H54 (cell line): Measurements from ENCODE around the gene MEX3A.
A peak's percentile ranks its signal among the peaks of the same experiment; 100 is the strongest.
"Not testable (repeated sequence)": the region's sequence is repeated elsewhere in the genome, so short reads cannot be mapped to it uniquely, and the experiment has no call there.

Experiments used
- DNase-seq: peaks from one replicate; pipeline ENCODE4 v3.0.0; 2011; ENCODE audit warnings: low spot score, mixed read lengths; ENCODE audit not compliant: insufficient read length
- FAIRE-seq: peaks from 3 replicates; lab custom pipeline; 2011; peaks lifted over from hg19 to GRCh38; lab: Jason Lieb, UNC
- POLR2A ChIP-seq: IDR thresholded peaks from 2 replicates; pipeline ENCODE4 v1.6.1; 2011; ENCODE audit warnings: low read depth, mild to moderate bottlenecking, low read length

MEX3A gene

DNA sequence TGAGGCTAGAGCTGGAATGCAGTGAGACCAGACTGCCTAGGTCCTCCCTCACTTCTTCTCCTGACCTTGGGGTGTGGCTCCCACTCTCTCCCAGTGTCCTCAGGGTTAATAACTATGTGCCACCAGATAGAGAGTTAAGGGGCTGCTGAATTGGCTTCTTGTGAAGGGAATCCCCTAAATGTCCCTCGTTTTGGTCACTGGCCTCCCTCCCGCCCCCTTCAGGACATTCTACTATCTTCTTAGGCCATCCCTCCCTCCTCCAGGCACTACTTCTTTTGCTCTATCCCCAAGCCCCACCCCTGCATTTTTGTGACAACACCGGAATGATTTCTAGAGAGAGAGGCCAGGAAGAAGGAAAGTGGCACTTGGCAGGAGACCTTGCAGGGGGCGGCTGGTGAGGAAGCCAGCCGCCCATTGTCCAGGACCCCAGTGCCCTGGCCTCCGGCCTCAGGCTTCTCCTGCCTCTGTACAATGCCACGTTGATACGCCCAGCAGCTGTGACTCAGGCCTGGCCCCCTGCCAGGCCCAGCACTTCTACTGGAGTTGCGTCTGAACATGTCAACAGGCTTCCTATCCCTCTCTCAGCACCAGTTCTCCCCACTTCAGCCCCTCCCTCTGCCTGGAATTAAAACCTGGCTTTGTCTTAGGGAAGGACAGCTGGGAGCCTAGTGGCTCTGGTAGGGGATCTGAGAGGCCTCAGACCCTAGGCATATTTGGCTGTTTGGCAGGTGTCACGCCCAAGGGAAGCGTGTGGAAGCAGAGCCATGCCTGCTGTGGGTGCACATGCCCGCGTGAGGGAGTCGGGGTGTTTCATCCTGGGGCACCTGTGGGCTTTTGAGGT is 41.3 kb upstream of the MEX3A start:
- DNase-seq (peak; percentile 69), FAIRE-seq (no peak)
- TF ChIP-seq POLR2A, result 0 out of 2 replicates have a peak, but pooled peaks have one; percentile 27

DNA sequence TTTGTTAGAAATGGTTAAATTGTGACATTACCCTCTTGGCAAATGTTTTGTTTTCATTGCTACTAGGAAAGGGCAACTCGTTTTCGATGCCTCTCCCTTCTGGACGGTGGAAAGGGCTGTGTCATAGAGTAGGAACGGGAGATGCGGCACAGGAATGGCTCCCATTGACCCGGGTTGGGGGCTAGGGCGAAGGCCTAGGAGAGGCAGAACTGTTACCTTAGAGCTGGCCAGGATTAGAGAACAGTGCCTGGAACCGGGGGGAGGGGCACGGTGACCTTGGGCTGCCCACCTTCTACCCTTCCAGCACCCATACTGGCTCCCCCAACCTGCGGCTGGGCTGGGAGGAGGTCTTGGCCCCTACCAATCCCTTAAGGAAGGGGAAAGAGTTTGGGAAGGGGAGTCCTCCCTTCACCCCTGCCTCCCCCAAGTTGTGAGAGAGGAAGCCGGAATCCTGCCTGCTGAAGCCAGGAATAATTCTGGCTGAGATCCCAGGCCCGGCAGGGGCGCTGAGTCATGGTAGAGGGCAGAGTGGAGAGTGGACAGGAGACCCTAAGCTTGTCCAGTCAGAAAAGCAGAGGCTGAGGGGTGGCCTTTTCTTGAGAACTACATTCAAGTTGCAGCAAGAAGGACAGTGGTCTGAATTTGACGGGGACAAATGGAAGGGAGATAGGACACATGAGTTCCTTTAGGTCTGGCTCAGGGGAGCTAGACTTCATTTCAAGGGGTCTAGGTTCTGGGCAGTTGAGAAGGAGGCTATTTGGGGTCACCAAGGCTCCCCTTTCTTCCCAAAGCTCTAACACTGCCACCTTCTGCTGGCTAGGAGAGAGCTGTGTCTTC is 40.5 kb upstream of the MEX3A start:
- TF ChIP-seq POLR2A, result peak; percentile 49
- FAIRE-seq, result no peak
- peak; percentile 68 for DNase-seq

DNA sequence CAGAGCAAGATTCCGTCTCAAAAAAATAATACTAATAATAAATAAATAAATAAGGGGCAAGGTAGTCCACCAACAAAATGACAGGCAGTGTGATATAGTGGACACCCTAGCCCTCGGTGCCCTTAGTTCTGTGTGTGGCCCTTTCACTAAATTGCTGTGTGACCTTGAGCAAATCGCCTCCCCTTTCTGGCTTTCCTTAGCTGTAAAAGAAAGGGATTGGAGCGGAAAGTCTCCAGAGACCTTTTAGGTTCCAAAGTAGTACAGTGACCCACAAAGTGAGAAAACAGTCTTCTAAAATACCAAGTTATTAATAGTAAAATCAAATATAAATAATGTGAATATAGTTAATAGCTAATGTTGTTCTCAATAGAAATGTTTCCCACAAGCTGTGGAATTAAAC is 39.8 kb upstream of the MEX3A start:
- DNase-seq, result no peak
- FAIRE-seq, result no peak
- TF ChIP-seq POLR2A, result no peak

DNA sequence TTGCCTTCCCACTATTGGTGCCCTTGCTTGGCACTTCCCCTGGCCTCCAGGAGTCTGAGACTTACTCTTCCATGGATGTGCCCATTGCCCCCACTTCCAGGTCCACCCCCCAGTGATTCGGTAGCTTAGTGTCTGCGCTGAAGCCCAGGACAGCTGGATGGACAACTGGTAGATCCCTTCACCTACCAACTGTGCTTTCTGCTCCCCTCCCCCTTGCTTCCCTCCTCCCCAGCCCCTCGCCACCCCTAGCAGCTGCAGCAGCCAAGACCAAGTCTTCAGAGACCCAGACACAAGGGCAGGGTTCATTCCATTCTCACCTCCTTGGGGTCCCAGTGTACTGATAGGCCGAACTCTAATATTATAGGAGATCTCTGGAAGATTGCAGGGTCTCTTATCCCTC is 39.2 kb upstream of the MEX3A start:
- FAIRE-seq, result no peak
- no peak for TF ChIP-seq POLR2A
- no peak for DNase-seq

DNA sequence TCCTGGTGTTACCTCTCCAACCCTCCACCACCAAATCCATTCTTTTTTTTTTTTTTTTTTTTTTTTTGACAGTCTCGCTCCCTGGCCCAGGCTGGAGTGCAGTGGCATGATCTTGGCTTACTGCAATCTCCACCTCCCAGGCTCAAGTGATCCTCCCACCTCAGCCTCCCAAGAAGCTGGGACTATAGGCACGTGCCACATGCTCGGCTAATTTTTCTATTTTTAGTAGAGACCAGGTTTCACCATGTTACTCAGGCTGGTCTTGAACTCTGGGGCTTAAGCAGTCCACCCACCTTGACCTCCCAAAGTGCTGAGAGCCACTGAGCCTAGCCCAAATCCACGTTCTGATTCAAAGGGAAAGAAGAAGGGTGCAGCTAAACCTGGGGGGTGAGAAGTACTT is 38.7 kb upstream of the MEX3A start:
- not testable (repeated sequence) for DNase-seq, FAIRE-seq

DNA sequence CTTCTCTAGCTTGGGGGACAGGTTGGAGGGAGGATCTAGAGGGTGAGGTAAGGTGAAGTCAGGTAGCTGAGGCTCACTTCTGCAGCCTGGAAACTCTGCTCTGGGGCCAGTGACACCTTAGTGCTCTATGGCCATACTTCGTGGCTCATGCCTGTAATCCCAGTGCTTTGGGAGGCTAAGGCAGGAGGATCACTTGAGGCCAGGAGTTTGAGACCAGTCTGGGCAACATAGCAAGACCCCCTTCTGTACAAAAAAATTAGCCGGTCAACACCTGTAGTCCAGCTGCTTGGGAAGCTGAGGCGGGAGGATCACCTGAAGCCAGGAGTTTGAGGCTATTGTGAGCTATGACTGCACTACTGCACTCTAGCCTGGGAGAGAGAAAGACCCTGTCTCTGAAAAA is 38.1 kb upstream of the MEX3A start:
- TF ChIP-seq POLR2A, result no peak
- no peak for DNase-seq
- FAIRE-seq, result no peak

DNA sequence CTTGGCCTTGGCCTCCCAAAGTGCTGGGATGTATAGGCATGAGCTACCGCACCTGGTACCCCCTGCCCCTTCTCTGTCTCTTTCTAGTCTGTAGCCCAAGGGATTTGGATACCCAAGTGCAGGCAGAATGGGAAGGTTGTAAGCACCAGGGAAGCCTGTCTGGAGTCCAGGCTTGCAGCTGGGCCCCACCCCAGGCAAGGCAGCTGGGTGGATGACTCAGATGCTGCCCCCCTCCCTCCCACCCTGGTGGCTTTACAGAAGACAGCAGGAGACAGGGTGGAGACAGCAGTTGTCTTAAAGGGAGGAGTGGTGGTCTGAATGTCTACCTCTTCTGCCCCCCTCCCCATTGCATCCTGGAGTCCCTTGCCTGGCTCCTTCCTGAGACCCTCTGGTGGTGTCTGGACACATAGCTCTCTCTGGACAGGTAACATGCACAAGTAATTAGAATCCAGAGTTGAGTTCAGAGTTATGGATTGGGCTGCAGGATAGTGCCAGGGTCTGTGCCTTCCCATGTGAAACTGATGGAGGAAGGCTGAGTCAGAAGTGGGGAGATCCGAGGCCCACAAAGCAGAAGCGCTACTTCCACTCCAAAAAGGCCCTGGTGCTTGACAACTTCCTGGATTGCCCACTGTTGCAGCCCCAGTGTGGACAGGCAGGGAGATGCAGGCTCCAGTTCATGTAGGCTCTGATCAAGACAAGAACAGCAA is 37.4 kb upstream of the MEX3A start:
- TF ChIP-seq POLR2A, result no peak
- FAIRE-seq, result no peak
- DNase-seq, result no peak

DNA sequence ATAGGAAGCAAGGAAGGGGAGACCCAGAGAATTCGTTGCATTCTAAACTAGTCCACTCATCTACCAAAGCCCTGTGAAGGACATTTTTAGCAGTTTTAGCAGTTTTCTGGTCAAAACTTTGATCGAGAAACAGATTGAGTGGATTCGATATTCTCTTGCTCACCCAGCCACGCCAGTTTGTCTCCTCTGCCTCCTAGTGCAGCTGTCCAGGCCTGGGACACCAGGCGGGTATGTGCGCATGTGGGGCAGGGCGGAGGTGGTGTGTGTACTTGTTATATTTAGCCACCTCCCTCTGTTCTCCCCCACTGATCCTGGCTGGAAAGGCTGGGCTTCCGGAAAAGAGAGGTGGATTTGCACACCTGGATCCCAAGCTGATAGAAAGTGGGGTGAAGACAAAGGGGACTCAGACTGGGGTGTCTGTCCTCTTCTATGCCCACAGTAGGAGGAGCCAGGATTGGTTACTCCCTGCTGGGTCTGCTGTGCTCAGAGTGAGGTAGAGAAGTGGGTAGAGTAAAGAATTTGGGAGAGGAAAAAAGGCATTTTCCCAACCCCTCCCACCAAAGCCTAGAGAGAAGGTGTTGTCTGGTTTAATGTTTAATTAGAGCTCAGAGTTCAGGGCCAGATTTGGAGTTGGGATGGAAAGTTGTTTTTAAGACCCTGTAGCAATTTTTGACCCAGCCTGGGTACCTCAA is 36.1 kb upstream of the MEX3A start:
- no peak for TF ChIP-seq POLR2A
- no peak for FAIRE-seq
- DNase-seq, result no peak

DNA sequence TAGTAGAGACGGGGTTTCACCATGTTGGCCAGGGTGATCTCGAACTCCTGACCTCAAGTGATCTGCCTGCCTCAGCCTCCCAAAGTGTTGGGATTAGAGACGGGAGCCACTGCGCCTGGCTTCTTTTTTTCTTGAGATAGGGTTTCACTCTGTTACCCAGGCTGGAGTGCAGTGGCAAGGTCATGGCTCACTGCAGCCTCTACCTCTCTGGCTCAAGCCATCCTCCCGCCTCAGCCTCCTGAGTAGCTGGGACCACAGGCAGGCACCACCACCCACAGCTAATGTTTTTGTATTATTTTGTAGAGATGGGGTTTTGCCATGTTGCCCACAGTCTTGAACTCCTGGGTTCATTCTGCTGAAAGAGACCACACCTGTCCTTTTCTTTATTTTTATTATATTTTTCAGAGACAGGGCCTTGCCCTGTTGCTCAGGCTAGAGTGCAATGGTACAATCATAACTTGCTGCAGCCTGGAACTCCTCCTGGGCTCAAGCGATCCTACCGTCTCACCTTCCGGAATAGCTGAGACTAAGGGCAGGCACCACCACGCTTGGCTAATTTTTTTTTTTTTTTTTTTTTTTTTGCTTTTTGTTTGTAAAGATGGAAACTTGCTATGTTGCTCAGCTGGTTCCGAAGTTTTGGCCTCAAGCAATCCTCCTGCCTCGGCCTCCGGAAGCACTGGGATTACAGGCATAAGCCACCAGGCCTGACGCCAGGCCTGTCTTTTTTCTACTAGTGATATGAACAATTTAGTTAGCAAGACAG is 35.3 kb upstream of the MEX3A start:
- TF ChIP-seq POLR2A, result no peak
- DNase-seq, result no peak
- no peak for FAIRE-seq

DNA sequence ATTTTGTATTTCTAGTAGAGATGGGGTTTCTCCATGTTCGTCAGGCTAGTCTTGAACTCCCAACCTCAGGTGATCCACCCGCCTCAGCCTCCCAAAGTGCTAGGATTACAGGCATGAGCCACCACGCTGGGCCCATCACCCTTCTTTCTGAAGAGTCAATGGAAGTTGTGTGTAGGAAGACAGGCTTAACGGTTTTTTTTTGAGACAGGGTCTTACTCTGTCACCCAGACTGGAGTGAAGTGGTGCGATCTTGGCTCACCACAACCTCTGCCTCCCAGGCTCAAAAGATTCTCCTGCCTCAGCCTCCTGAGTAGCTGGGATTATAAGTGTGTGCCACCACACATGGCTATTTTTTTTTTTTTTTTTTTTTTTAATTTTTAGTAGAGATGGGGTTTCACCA is 34.5 kb upstream of the MEX3A start:
- not testable (repeated sequence) for FAIRE-seq

DNA sequence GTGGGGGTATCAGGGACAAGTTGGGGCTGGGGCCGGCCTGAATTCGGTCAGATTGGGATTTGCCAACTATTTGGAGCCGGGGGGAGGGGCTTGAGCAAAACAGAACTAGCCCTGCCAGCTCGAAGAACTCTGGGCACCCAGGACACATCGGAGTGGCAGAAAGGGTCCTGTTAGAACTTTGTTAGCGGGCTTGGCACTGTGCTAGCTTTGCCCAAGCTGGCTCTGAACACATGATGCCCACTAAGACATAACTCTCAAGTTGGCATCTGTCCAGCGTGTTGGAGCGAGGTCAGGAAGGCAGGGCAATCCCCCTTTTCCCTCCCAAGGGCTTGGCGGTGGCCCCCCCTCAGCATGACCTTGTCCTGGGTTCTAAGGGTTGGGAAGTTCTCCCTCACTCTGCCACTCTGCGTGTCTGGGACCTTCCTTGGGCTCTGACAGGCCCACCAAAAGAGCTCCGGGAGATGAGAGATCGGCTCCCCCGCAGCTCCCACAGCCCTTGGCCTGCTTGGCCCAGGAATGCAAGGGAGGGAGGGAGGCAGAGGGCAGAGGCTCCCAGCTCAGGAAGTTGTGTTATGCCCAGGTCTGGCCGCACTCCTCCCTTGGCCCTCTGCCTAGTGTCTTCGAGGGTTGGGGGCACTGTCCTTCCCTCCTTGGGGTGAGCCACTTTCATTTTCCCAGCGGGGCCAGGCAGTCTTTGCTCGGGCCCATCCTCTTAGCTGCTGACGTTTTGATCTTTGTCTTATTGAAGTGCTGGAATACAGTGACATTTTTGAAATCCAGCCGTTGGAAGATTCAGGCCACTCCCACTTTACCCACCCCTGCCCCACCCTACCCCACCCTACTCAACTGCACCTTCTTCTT is 33.5 kb upstream of the MEX3A start:
- DNase-seq (peak; percentile 55), FAIRE-seq (no peak)
- TF ChIP-seq POLR2A, result peak; percentile 43

More for the DNA sequence above, 34.5 kb upstream of the MEX3A start:
- DNase-seq, result not testable (repeated sequence)

DNA sequence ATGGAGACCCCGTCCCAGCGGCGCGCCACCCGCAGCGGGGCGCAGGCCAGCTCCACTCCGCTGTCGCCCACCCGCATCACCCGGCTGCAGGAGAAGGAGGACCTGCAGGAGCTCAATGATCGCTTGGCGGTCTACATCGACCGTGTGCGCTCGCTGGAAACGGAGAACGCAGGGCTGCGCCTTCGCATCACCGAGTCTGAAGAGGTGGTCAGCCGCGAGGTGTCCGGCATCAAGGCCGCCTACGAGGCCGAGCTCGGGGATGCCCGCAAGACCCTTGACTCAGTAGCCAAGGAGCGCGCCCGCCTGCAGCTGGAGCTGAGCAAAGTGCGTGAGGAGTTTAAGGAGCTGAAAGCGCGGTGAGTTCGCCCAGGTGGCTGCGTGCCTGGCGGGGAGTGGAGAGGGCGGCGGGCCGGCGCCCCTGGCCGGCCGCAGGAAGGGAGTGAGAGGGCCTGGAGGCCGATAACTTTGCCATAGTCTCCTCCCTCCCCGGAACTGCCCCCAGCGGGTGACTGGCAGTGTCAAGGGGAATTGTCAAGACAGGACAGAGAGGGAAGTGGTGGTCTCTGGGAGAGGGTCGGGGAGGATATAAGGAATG is 32.8 kb upstream of the MEX3A start:
- DNase-seq (no peak), FAIRE-seq (no peak)
- no peak for TF ChIP-seq POLR2A
